ENCODE results near the gene WDR37. TPM values are rescaled to one million over a fixed set of nuclear protein-coding genes. Genes with fewer than 3 reads are reported as not detected.
A peak's percentile ranks its signal among the peaks of the same experiment; 100 is the strongest.
"Not testable (repeated sequence)": the region's sequence is repeated elsewhere in the genome, so short reads cannot be mapped to it uniquely, and the experiment has no call there.

WDR37 gene
- total RNA-seq, 1 donor from 2014 or later, result 17.1 TPM

- DNase-seq (ENCODE audit: low spot score), result no peak
Measured at GRCh38 chr10:1041514-1041913, 14.7 kb upstream of the WDR37 start.

DNA sequence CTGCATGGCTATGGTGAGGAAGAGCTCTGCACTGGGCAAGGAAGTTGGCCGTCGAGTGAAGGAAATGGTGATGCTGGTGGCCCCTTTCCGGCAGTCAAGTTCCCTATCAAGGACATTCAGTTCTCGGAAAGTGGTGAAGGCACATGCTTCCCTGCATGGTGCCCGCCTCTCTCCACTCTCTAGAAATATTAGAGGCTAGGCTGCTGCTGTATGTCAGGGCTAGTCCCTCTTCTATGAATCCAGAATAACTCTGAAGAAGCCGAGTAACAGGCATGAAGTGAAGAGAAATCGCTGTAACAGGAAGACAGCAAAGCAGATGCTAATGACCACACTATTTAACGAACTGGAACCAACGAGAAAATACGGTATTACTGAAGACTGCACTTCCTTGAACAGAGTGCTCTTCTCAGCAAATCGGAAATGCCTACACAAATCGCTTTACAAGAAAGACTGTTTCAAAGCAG, 12.6 kb upstream of the WDR37 start:
- no peak for DNase-seq (ENCODE audit: low spot score)

DNA sequence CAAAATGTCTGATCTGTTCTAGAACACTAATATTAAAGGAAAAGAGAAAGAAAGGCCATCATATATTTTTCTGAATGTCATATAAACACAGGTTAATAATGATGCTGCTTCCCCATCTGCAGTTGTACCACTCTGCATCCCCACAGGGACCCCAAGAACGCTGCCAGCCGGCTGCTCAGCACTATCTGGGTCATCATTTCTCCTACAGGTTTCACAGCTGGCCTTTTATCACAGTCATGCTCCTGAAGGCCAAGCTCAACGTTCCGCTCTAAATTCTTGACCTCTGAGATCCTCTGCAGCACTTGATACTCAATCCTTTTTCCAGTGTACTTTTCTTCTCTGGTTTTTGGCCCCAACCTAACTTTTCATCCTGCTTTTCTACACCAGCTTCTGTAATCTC, 12.0 kb upstream of the WDR37 start:
- DNase-seq (ENCODE audit: low spot score), result no peak

DNA sequence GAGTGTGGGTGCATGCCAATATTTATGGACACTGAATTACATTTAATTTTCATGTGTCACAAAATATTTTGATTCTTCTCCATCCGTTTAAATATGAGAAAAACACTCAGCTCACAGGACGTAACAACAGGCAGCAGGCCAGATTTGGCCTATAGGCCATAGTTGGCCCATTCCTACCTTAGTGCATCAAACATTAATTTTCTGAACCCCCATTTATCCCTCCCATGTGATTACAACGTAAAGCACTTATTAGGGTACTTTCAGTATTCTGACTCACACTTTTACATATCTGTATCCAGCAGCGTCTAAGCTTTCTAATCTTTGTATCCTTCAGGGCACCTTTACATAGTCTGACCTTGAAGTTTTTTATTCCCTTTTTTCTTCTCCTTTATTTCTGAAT, 11.2 kb upstream of the WDR37 start:
- no peak for DNase-seq (ENCODE audit: low spot score)

GRCh38 chr10:1045415-1045814, 10.8 kb upstream of the WDR37 start:
- no peak for DNase-seq (ENCODE audit: low spot score)

GRCh38 chr10:1047937-1048336, 8.2 kb upstream of the WDR37 start:
- no peak for DNase-seq (ENCODE audit: low spot score)

- no peak for DNase-seq (ENCODE audit: low spot score)
Measured at GRCh38 chr10:1048349-1048731, 7.8 kb upstream of the WDR37 start.

DNA sequence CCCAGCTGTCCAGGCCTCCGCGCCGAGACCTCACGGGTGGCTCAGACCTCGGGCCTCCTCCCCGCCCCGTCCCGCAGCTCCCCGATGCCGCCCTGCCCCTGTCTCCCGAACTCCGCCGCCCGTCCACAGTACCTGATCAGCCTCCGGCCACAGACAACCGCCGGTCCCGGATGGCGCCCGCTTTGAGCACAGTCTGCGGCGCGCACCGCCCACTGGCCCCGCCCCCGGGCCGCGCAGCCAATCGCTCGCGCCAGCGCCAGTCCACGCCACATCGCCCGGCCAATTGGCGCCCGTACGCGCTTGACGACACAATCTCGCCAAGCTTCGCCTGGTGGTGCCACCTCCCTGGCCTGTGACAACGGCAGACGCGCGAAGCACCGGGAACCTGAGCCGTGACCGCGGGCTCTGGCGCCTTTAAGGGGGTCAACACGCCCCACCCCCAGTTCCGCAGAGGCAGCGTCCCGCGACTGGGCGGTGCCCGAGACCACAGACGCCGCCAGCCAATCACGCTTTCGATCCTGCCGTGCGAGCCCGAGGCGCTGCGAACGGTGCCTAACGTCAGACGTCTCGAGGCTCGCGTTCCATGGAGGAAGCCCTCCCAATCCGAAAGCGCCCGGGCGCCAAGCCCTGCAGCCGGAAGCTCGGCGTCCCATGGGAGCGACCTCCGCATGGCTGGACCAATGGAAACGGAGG, 7.3 kb upstream of the WDR37 start, which contains the start of gene IDI1:
TSS of gene IDI1 (minus strand) at position 388 of the 693 bp plus-strand sequence. CDS start at position 272, 116 bp downstream.
- DNase-seq (ENCODE audit: low spot score), result peak; percentile 99

- DNase-seq (ENCODE audit: low spot score), result no peak
Measured at GRCh38 chr10:1049425-1049958, 6.7 kb upstream of the WDR37 start.

DNA sequence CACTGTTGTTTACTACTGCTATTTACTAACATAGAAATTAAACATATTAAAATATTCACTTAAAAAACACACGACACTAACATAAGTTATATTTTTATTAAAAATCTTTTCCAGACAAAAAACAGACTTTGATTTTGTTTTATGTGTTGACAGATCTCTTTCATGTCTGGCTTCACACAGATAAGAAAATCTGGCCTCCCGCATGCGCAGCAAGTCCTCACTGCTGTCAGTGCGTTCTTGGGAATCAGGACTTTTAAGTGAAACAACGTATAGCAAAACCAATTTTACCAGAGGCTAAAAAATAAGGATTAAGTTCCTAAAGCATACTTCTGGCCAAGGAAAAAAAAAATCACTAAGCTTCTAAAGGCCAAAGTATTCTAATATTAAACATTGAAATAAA, 6.0 kb upstream of the WDR37 start:
- DNase-seq (ENCODE audit: low spot score), result no peak

GRCh38 chr10:1050554-1050953, 5.6 kb upstream of the WDR37 start:
- DNase-seq (ENCODE audit: low spot score), result no peak

- no peak for DNase-seq (ENCODE audit: low spot score)
Measured at GRCh38 chr10:1054684-1055083, 1.5 kb upstream of the WDR37 start.

DNA sequence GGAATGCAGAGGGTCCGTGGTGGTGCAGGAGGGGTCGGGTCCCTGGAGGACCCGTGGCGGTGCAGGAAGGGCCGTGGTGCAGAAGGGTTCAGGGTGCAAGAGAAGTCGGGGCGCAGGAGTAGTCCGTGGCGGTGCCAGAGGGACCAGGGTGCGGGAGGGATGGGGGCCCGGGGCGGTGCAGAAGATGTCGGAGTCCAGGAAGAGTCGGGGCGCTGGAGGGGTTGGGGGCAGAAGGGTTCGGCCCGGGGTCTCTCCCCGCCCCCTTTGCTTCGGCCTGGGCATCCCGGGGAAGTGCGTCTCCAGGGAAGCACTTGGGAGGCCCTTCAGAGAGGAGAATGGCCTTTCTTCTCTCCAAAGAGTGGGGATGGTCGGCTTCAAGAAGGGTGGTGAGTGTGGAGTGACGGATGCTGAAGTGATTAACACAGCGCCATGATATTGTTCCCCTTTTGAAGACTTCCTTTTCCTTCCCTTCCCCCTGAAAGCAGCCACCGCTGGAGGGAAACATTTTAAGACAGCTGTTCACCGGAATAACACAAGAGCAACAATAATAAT, 997 bp downstream of the WDR37 start:
- DNase-seq (ENCODE audit: low spot score), result no peak

DNA sequence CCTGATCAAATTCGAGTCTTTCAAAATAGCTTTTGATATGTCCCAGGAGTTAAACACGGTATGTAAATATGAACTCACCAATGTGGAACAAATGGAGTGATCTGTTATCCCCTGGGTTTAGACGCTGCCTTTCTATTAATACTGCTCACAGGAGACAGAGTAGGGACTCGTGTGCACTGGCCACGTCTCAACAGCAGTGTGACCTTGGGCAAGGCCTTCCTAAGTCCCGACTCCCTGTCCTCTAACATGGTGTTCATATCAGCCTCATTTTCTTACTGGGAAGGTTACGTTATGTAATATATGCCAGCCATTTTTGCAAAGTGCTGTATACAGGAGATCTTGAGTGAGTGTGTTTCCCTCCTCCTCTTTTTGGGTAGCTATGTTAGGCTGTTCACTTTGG, 1.8 kb downstream of the WDR37 start:
- DNase-seq (ENCODE audit: low spot score), result no peak

DNA sequence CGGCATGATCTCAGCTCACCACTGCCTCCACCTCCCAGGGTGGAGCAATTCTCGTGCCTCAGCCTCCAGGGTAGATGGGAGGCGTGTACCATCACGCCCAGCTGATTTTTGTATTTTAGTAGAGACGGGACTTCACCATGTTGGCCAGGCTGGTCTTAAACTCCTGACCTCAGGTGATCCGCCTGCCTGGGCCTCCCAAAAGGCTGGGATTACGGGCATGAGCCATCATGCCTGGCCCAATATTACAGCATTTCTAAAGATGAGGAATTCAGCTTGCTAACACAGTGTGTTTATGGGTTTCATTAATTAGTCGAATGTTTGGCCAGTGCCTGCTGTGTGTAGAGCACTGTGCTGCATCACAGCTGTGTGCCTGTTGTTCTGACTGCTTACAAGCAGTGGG, 3.7 kb downstream of the WDR37 start:
- no peak for DNase-seq (ENCODE audit: low spot score)

DNA sequence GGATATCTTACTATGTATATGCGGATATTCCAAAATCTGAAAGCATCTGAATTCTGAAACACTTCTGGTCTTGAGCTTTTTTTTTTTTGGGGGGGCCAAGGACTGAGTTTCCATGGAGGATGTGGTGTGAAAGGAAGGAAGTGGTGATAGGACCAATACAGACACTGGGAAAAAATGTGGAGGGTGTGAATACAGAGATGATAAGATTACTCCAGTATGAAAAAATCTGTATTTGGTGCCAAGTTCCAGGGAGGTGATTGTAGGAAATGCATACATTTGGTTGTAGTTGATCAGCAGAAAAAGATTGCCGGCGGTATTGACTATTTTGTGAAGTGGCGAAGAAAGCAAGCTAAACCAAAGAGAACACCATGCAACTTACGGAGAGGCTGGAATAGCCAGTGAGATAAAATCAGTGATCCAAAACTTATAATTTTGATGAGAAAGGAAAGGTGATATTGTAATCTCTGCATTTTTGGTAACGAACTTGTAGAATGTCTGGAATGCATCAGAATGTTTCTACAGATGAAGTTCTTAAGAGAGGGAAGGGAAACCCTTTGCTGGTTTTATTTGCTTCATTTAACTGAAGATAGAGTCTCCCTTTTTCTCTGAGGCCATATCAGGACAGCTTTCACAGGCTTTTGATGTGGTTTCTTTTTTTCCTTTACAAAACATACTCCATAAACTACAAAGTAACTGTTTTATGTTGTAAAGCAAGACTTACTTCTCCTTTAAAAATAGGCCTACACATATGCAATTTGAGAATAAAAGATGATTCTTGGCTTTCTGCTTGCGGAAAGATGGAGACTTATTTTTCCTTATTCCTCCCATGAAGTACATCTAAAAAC, 6.0 kb downstream of the WDR37 start:
- no peak for DNase-seq (ENCODE audit: low spot score)

DNA sequence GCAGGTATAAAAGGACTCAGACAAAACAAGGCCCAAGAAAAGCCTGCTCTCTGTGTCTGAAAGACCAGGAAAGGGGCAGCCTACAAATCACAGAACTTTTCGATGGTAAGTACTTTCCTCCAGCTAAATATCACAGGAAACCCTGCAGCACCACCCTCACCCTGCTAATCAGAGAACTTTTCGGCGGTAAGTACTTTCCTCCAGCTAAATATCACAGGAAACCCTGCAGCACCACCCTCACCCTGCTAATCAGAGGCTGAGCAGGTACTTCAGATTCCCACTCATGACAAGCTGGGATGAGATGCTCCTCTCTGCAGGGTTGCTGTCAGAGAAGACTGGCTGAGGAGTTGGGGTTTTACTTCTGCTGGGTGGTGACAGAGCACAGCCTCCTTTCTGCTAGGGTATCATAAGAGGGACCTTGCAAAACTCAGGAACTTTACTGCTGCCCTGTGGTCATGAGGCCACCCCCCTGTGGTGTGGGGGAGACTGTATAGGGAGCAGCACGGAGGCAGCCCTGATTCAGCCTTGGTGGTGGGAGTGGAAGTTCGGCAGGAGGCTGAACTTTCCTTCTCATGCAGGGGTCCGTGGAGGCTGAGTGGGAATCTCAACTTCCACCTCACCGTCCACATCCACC, 7.2 kb downstream of the WDR37 start:
- no peak for DNase-seq (ENCODE audit: low spot score)

GRCh38 chr10:1064964-1065247, 8.7 kb downstream of the WDR37 start:
- DNase-seq (ENCODE audit: low spot score), result no peak

DNA sequence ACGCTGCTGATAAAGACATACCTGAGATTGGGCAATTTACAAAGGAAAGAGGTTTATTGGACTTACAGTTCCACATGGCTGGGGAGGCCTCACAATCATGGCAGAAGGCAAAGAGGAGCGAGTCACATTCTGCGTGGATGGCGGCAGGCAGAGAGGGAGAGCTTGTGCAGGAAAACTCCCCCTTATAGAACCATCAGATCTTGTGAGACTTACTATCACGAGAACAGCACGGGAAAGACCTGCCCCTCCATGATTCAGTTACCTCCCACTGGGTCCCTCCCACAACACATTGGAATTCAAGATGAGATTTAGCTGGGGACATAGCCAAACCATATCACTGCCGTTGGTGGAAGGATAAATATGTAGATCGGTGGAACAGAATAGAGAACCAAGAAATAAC, 10.5 kb downstream of the WDR37 start:
- not testable (repeated sequence) for DNase-seq (ENCODE audit: low spot score)

GRCh38 chr10:1068380-1069361, 12.5 kb downstream of the WDR37 start:
- DNase-seq (ENCODE audit: low spot score), result no peak

DNA sequence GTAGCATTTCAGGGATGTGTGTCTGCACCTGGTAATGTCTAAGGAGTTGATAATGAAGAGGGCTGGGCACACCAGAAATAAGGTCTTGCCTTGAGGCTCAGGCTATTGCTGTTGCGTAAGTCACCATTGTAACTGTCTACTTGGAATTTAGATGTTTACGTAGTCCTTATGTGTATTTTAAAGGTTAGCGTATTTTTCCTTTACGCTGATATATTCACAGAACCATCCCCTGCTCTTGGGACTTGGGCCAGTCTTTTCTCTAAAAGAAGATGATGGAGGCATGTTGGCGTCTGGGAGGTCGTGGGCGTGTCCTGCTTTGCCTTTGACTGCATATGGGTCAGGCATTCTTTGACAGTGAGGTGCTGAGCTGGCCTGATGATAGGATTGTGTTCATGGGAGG, 14.7 kb downstream of the WDR37 start:
- DNase-seq (ENCODE audit: low spot score), result no peak
